Activated CD4-positive, alpha-beta T cell treated with anti-CD3 and anti-CD28 coated beads, Interleukin-2, amount 10 ng/mL, durations not matched to agents 7 days and 5 days (primary cell): ENCODE data around the gene NAA15. TPM values are rescaled to one million over a fixed set of nuclear protein-coding genes. Genes with fewer than 3 reads are reported as not detected.

Experiments
- CTCF ChIA-PET: fragments of 350-600 bp; sonication (Branson Sonifier 250); formaldehyde crosslinking; loops from one replicate; lab custom pipeline; 2021; ENCODE audit warnings: antibody characterized with exemption; lab: Charles Lee
- POLR2A ChIA-PET: fragments of 350-600 bp; sonication (Branson Sonifier 250); formaldehyde crosslinking; loops from one replicate; lab custom pipeline; 2021; ENCODE audit warnings: antibody characterized with exemption; lab: Charles Lee
- DNase-seq: peaks from one replicate; pipeline ENCODE4 v3.0.0-alpha.2; 2020
- H3K27ac Mint-ChIP-seq: one replicate; pipeline ENCODE4 v1.8.0; 2021; ENCODE audit warnings: mild to moderate bottlenecking, moderate library complexity, mixed read lengths
- H3K27me3 Mint-ChIP-seq: one replicate; pipeline ENCODE4 v1.8.0; 2021; ENCODE audit warnings: mixed read lengths
- H3K36me3 Mint-ChIP-seq: one replicate; pipeline ENCODE4 v1.8.0; 2021; ENCODE audit warnings: low read depth, mixed read lengths
- H3K4me1 Mint-ChIP-seq: one replicate; pipeline ENCODE4 v1.8.0; 2021; ENCODE audit warnings: mixed read lengths
- H3K4me3 Mint-ChIP-seq: one replicate; pipeline ENCODE4 v1.8.0; 2021; ENCODE audit warnings: mild to moderate bottlenecking, moderate library complexity, mixed read lengths
- H3K9me3 Mint-ChIP-seq: one replicate; pipeline ENCODE4 v1.8.0; 2021; ENCODE audit warnings: mixed read lengths
- total RNA-seq, 2 experiments: library from RNA; stranded (reverse); gene quantifications; one replicate each; pipeline ENCODE4 v1.2.3, GENCODE V29; 2021

The NAA15 gene
- total RNA-seq, 2 experiments from 2014 or later, result 44.8 to 53.5 TPM

DNA sequence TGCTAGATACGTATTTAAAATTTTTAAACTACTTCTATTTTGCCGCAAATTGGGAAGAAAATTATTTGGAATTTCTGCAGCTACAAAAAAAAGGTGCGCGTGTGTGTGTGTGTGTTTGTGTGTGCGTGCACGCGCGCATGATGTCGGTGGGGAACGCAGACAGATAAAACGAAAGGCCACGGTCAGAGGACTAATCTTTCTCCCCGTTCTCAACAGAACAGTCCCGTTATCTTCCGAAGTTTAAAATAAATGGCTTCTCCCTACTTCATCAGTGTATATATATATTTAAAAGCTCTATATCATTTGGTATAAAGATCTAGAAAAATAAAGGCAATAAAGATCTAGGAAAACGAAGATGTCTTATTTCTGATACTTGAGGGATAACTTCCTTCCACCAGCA lies 22.8 kb upstream of the NAA15 start:
- Mint-ChIP-seq H3K4me1 (peaks cover 19% of the 10 kb centered on the region), H3K27ac (no peak overlapping the region), H3K9me3 (no peaks in the 10 kb centered on the region), H3K4me3 (no peak overlapping the region), H3K36me3 (no peaks in the 10 kb centered on the region), H3K27me3 (peaks cover 56% of the 10 kb centered on the region)
- ChIA-PET POLR2A (no interaction called here), CTCF (no interaction called here)
- no peak for DNase-seq

DNA sequence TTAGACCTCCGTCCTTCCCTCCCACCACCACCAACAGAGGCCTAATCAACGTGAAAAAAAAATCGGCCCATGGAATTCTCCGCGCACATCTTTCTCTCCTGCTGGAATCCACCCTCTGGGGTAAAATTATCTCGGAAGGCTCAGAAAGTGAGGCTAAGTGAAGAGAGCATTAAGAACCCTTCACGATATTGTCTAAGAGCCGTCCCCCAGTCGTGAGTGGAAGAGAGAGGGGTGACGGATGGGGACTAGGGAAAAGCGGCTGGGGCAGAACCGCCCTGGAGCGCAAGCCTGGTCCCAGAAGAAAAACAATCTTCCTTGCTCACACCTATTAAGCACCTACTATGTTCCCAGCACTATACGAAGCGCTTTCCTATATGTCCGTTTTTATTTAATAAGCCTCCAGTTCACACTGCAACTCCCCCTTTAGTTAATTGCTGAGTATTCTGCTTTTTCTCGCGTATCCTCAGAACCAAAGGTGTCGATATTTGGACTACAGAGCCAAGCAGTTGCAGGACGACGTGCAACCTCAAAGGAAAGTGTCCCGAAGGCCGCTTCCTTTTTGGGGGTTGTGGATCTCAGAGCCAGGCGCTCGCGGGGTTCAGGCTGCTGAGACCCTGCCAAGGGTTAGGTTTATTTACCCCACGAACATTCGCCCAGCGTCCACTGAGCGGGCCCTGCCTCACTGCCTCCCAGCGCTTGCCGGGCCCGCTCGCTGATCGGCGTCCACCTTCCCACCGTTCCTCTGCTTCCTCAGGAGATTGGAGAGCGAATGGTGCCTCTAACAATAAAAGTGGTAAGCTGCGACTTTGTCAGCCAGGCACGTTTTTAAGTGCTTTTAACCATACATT lies 22.2 kb upstream of the NAA15 start:
- no peak for DNase-seq
- ChIA-PET POLR2A (no interaction called here), CTCF (interaction anchor here (0.7 to 1.2 kb wide), 2 partner anchors 20 to 261 kb away, joined by 3 read pairs; no protein-coding TSS in a partner anchor)
- Mint-ChIP-seq H3K36me3 (peaks cover under 1% of the 10 kb centered on the region), H3K4me3 (peak overlapping the region; percentile 63), H3K27me3 (peaks cover 56% of the 10 kb centered on the region), H3K9me3 (no peaks in the 10 kb centered on the region), H3K4me1 (peaks cover 19% of the 10 kb centered on the region), H3K27ac (no peak overlapping the region)

DNA sequence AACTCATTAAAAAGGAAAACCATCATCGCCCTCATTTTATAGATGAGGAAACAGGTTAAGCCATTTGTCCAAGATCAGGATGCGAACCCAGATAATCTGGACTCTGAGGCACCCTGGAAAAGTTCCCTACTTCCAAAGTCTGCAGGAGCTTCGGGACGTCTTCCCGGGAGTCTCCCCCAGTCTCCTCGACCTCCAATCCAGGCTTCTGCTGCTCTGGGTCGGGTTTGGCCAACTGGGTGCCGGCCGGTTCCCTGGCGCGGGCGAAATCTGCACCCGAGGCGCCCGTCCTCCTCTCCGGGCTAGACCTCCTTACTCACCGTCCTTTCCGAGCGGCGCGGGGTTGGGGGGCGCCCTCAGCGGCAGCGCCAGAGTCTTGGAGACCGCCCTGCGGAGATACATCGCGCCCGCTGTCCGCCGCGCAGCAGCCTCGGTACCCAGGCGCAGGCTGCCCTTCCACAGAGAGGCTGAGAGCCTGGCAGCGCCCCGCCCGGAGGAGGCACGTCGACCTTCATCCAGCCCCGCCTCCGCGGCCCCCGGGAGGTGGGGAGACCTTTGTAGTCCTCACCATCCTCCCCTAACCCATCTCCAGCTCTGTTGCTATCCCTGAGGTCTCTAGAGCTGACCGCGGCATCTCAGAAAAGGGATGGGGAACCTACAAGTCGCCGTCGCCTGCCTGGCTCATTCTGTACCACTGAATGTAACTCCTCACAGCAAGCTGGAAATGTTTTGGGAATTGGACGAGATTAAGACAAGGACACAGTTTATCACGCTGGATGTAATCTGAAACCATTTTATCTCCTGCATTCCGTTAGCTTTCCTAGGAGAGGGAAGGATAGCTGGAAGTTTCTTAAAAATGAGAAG lies 21.3 kb upstream of the NAA15 start, which contains the start of gene MGARP:
Gene MGARP, minus strand, starts transcription at position 466 of the 861 bp plus-strand sequence. Its CDS starts 67 bp downstream, at position 399.
- DNase-seq, result no peak
- no peak within 1 kb of the TSS for H3K27ac Mint-ChIP-seq
- ChIA-PET CTCF (interaction anchor here (0.7 to 3.0 kb wide), 5 partner anchors 10 to 262 kb away, joined by 3 to 15 read pairs (median 3); no protein-coding TSS in a partner anchor), POLR2A (no interaction called here)
- H3K9me3 Mint-ChIP-seq, result peaks cover 6% of the 10 kb centered on the region
- peak within 1 kb of the TSS; percentile 63 for H3K4me3 Mint-ChIP-seq
- peaks cover 8% of the 10 kb centered on the region for H3K36me3 Mint-ChIP-seq
- H3K4me1 Mint-ChIP-seq, result peaks cover 19% of the 10 kb centered on the region
- H3K27me3 Mint-ChIP-seq, result peaks cover 56% of the 10 kb centered on the region

DNA sequence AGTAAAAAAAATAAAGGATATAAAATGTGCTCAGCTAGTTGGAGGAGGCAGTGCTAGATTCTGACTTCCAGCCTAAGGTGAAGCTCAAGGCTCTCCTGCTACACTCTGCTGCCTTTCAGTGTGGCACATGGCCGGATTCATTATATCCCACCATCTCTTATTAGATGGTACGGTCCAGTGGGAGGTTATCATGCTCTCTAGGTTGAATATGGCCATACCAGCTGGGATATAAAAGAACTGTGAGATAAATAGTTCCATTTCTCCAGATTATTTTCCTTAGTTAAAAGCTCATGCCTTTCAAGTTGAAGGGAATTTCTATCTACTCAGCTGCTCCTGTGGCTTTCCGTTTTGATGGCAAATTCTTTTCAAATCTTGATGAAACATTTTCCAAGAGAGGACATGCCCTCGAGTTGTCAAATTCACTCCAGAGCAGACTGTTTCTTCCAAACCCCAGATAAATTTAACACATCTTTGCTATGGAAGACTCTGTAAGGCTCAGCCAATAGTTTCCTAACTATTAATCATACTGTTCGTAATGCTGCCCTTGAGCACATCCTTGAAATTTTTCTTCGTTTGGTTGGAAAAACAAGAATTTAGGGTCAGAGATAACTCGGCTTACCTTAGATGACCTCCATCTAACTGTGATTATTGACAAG lies 19.1 kb upstream of the NAA15 start:
- DNase-seq, result no peak
- Mint-ChIP-seq H3K4me1 (peaks cover 19% of the 10 kb centered on the region), H3K9me3 (peaks cover 10% of the 10 kb centered on the region), H3K36me3 (peaks cover 13% of the 10 kb centered on the region), H3K27ac (no peak overlapping the region), H3K27me3 (peaks cover 46% of the 10 kb centered on the region), H3K4me3 (no peak overlapping the region)
- ChIA-PET CTCF (interaction anchor here (1.0 to 3.0 kb wide), 2 partner anchors 8 to 14 kb away, joined by 4 to 15 read pairs; no protein-coding TSS in a partner anchor), POLR2A (no interaction called here)

DNA sequence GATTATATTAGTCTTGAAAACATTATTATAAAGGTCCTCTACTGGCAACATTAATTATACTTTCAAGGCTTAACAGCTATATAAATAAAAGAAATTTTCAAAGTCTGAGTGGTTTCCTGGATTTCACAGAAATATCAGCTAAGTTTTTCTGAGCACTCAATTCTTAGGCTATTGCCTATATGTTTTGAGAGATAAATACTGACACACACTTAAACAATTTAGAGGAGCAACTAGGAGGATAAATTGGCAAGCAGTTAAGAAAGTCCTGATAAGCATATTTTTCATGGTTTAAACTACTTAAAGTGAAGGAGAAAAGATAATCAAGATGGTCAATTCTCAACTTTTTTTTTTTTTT lies 18.6 kb upstream of the NAA15 start:
- Mint-ChIP-seq H3K9me3 (peaks cover 10% of the 10 kb centered on the region), H3K4me3 (no peak overlapping the region), H3K27ac (no peak overlapping the region), H3K4me1 (peaks cover 19% of the 10 kb centered on the region), H3K36me3 (peaks cover 13% of the 10 kb centered on the region), H3K27me3 (peaks cover 43% of the 10 kb centered on the region)
- ChIA-PET POLR2A (no interaction called here), CTCF (interaction anchor here (3.0 kb wide), 1 partner anchor 13 kb away, joined by 15 read pairs; no protein-coding TSS in a partner anchor)
- DNase-seq, result no peak

DNA sequence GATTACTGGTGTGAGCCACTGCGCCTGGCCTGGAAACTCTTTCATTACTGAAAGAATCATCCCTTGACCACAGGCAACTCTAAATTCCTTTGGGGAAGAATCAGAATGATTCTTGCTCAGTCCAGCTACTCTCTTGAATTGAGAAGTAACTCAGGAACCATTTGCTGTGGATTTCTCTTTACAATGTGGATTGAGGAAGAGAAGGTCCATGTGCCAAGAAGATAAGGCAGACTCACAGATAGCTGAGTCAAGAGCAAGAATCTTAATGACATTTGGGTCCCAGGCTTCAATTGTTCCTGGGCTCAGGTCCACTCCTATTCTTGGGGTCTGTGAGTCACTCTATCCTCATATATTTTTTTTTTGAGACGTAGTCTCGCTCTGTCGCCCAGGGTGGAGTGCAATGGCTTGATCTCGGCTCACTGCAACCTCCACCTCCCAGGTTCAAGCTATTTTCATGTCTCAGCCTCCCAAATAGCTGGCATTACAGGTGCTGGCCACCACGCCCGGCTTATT lies 15.1 kb upstream of the NAA15 start:
- POLR2A ChIA-PET, result interaction anchor here (0.7 kb wide), 1 partner anchor 13 kb away, joined by 4 read pairs; no protein-coding TSS in a partner anchor

DNA sequence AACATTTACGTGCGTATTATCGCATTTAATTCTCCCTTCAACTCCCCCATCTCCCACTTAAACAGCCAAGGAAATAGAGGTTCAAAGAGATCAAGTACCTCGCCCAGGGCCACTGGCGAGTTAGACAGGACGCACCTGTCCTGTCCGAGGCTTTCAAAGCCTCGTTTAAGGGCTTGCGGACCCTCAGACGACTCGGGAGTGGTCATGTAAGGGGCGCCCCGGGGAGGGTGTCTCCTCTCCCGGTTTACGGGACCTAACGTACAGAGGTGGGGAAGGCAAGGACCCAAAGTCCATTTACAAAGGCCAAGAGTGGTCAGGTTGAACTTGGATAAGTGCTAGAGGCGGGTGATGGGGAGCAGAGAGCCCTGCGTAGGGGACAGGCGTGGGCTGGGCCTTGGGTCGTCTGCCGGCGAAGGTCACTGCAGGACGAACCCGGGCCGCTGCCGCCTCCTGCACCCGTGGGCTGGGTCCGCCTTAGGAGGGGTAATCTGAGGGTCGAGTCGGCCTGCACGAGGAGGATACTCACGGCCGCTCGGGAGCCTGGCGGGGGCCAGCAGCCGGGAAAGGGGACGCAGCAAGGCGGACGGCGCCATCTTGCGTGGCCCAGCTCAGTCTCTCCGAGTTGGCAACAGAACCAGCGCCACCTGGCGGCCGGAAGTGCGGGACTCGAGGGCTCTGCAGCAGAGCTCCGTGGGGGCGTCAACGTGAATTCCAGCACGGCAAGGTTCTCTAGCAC lies 5.9 kb upstream of the NAA15 start:
- Mint-ChIP-seq H3K4me3 (peak overlapping the region; percentile 90), H3K4me1 (peaks cover 42% of the 10 kb centered on the region), H3K27me3 (no peaks in the 10 kb centered on the region), H3K36me3 (peaks cover 25% of the 10 kb centered on the region), H3K9me3 (no peaks in the 10 kb centered on the region), H3K27ac (peak overlapping the region; percentile 98)
- ChIA-PET CTCF (interaction anchor here (0.6 to 2.5 kb wide), 39 partner anchors 9 to 271 kb away, joined by 3 to 15 read pairs (median 4); partner anchors contain the start of gene MGARP), POLR2A (interaction anchor here (1.0 kb wide), 1 partner anchor 117 kb away, joined by 5 read pairs; no protein-coding TSS in a partner anchor)
- DNase-seq, result peak; percentile 98

More for the DNA sequence above, 15.1 kb upstream of the NAA15 start:
- no peak overlapping the region for H3K4me3 Mint-ChIP-seq
- no peak for DNase-seq
- H3K27me3 Mint-ChIP-seq, result peaks cover 9% of the 10 kb centered on the region
- peaks cover 23% of the 10 kb centered on the region for H3K36me3 Mint-ChIP-seq
- no peaks in the 10 kb centered on the region for H3K4me1 Mint-ChIP-seq
- no peak overlapping the region for H3K27ac Mint-ChIP-seq
- CTCF ChIA-PET, result interaction anchor here (1.0 to 2.0 kb wide), 3 partner anchors 9 to 16 kb away, joined by 3 to 7 read pairs (median 5); partner anchors contain the start of genes NAA15 and NDUFC1
- peaks cover 10% of the 10 kb centered on the region for H3K9me3 Mint-ChIP-seq

DNA sequence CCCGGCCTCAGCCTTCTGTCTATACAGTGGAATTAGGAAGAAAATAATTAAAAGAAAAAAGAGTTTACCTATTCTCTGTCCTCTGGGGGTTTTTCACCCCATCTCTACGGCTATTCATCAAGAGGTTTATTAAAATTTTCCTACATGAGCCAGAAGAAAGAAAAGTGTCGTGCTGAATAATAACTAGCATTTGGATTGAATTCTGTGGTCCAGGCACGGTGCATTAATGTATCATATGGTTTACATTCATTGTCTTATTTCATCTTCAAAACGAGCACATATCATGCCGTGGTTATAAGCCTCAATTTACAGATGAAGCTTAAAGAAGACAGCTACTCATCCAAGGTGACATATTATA lies 5.4 kb upstream of the NAA15 start:
- Mint-ChIP-seq H3K36me3 (peaks cover 25% of the 10 kb centered on the region), H3K9me3 (no peaks in the 10 kb centered on the region), H3K4me1 (peaks cover 45% of the 10 kb centered on the region), H3K4me3 (peak overlapping the region; percentile 90), H3K27ac (peak overlapping the region; percentile 98), H3K27me3 (no peaks in the 10 kb centered on the region)
- no peak for DNase-seq
- ChIA-PET CTCF (interaction anchor here (0.6 to 2.5 kb wide), 37 partner anchors 9 to 268 kb away, joined by 3 to 15 read pairs (median 4); partner anchors contain the start of gene MGARP), POLR2A (interaction anchor here (1.0 kb wide), 1 partner anchor 118 kb away, joined by 5 read pairs; no protein-coding TSS in a partner anchor)

DNA sequence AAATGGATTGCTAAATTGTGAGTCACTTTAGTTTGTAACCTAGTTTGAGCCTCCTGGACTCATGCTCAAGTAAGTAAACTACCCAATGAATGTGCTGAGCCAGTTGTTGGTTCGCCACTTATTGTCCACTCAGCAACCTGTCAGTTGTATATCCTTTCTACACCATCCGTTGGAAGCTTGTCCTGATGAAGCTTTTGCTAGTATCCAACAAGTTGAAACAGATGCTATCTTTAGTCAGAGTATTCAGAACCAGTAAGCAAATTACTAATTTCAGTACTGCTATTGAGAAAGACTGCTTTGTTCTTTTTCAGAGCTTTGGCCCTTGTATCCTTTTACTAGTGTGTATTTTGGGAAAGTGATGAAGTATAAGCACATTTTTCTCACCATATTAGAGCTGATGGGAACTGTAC lies 4.3 kb upstream of the NAA15 start:
- Mint-ChIP-seq H3K4me3 (no peak overlapping the region), H3K27ac (no peak overlapping the region), H3K36me3 (peaks cover 25% of the 10 kb centered on the region), H3K9me3 (no peaks in the 10 kb centered on the region), H3K27me3 (no peaks in the 10 kb centered on the region), H3K4me1 (peaks cover 45% of the 10 kb centered on the region)
- CTCF ChIA-PET, result interaction anchor here (0.9 to 2.5 kb wide), 5 partner anchors 15 to 266 kb away, joined by 3 to 15 read pairs (median 11); partner anchors contain the start of gene MGARP
- no peak for DNase-seq
- POLR2A ChIA-PET, result no interaction called here

DNA sequence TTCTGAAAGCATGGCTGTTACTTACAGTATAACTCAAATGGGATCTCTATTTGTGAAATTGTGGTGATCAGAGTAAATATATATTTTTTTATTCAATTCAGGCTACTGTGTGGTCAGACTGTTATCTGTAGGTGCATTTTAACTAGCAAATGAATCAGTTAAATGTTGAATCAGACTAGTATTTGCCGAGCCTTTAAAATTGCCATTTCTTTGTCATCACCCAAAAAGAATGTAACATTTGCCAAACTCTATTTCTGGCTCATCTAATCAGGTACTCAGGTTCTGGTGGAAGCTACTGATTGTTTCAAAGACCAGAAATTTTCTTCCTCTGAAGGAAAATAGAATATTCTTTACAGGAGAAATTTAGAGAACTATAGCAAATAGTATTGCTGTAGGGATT lies 1.8 kb upstream of the NAA15 start:
- no peak for DNase-seq
- ChIA-PET CTCF (no interaction called here), POLR2A (no interaction called here)
- Mint-ChIP-seq H3K4me3 (peak overlapping the region; percentile 99), H3K27ac (no peak overlapping the region), H3K9me3 (no peaks in the 10 kb centered on the region), H3K36me3 (peaks cover 18% of the 10 kb centered on the region), H3K4me1 (peaks cover 54% of the 10 kb centered on the region), H3K27me3 (no peaks in the 10 kb centered on the region)
